ENCODE results near the gene SLC25A53.
A peak's percentile ranks its signal among the peaks of the same experiment; 100 is the strongest.
"Not testable (repeated sequence)": the region's sequence is repeated elsewhere in the genome, so short reads cannot be mapped to it uniquely, and the experiment has no call there.

SLC25A53 gene

DNA sequence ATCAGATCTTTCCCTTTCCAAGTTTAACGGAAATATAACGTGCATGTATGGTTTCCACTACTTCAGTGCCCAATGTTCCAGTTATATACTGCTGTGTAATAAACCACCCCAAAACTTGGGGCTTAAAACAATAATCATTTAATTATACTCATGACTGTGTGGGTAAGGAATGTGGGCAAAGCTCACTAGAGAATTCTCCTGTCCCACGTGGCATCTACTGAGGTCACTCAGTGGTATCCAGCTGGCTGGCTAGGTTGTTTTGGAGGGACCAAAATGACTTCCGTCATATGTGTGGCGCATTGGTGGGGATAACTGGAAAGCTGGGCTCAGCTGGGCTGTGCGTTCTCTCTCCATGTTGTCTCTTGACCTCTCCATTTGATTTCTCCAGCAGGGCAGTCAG is 26.0 kb downstream of the SLC25A53 start:
- DNase-seq (ENCODE audit: low spot score) = no peak

DNA sequence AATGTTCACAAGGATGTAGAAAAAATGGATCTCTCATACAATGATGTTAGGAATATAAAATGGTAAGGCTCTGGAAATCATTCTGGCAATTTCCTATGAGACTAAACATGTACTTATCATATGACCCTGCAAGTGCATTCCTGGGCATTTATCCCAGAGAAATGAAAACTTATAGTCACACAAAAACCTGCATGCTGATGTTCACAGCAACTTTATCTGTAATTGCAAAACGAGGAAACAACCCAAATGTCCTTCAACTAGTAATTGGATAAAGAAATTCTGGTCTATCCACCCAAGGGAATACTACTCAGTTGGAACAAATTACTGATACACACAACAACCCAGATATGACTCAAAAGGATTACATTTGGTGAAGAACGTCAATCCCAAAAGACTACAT is 30.0 kb downstream of the SLC25A53 start:
- no peak for DNase-seq (ENCODE audit: low spot score)

DNA sequence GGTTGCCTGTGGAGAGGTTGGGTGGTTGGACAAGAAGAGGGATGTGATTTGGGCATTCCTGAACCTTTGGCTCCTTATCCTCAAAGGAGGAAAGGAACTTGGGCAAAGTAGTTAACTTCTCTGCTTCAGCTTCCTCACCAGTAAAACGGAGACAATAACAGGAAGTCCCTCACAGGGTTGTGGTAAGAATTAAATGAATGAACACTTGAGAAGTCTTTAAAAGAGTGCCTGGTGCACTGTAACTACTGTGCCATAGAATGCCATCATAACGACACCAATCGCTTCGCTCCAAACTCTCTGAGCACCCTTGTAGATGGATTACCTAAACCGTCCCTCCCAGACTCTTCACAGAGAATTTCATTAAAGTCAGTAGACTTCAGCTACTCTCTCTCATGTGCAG is 34.0 kb downstream of the SLC25A53 start:
- no peak for DNase-seq (ENCODE audit: low spot score)

DNA sequence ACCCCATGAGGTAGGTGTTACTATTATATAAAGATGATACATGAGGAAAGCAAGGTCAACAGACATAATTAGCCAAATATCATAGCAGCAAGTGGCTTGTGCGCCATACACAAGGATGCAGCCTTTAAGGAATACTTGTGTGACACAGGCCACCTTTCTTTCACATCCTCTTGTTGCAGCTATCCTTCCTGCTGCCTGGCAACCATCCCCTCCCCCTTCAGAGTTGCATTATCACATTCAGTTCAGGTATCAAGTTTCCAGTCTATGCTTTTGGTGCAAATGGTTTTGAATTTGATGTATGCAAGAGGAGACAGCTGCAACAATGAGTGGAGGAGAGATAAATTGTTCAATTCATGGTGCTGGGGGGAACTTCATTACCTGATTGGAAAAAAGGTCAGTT is 38.0 kb downstream of the SLC25A53 start:
- no peak for DNase-seq (ENCODE audit: low spot score)

DNA sequence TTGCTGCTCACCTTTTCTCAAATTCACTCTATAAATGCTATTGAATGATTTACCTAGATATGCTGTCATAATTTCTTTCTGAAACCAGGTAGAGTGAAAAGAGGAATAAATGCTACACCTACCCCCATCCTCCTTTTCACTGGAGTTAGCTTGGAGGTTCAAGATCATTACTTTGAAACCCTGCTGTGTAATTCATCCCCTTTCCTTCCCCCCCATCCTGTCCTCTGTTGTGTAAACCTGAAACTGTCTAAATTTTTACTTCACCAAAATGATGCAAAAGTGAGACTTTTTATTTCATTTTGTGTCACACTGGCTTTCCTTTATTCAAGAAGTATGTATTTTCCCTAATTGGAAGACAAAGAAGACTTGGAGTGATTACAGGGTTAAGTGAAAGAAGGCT is 39.0 kb downstream of the SLC25A53 start:
- DNase-seq (ENCODE audit: low spot score) = no peak

DNA sequence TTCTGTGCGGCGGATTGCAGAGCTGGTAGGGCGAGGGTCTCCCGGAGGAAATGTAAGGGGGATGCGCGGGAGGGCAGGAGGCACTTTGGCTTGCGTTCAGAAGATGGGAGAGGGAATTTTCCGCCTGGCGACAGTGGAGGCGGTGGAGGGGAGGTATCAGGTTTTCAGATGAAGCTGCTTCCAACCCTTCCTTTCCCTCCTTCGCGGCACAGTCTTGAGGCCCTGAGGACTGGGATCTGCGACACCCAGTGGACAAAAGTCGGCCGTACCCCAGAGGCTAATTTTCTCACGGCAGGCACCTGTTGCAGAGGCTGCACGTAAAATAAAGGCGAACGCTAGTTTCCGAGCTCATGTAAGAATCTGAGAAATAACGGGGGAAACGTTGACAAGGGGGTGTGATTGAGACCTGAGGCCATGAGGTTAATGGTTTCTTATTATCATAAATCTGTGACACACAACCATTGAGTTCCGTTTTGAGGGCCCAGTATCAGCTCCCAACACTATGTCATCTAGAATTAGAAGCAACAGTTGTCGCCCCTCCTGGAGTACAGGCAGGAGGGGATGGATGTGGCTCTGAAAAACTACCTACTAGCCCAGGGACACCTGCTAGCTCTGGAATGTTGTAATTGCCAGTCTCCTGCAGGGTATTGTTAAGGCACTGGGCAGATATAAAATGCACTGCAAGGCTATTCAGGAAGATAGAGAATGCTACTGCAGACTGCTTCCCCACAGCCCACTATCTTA is 43.4 kb downstream of the SLC25A53 start:
- DNase-seq (ENCODE audit: low spot score) = no peak

DNA sequence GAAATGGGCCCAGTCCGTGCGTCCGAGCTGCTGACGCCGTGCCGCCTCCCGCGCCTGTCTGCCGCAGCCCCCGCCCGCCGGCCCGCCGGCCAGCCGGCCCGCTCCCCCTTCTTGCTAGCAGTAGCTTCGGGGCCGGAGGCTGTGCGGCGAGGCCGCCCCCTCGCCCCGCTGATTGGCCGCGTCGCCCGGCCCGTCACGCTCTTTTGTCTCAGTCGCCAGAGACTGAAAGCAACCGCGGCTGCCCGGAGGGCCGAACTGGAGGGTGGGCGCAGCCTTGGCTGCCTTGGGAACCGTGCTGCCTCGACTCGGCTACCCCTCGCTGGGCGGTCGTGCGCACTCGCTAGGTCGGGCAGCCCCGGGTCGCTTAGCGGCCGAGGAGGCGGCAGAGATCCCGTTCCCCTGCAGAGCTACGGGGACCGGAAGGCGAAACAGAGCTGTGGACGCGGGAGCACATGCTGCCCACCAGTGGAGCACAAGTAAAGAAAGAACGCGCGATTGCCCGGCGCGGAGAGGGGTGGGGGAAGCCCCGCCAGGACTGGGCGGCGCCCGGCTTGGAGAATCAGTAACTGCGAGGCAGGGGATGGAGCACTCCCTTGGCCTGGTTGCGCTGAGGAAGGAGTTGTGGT is 44.4 kb downstream of the SLC25A53 start, which contains the start of gene ZCCHC18:
ZCCHC18 (plus strand) TSS at position 198 of the 626 bp plus-strand sequence. CDS start 1,589 bp downstream, outside the sequence.
- DNase-seq (ENCODE audit: low spot score) = no peak

DNA sequence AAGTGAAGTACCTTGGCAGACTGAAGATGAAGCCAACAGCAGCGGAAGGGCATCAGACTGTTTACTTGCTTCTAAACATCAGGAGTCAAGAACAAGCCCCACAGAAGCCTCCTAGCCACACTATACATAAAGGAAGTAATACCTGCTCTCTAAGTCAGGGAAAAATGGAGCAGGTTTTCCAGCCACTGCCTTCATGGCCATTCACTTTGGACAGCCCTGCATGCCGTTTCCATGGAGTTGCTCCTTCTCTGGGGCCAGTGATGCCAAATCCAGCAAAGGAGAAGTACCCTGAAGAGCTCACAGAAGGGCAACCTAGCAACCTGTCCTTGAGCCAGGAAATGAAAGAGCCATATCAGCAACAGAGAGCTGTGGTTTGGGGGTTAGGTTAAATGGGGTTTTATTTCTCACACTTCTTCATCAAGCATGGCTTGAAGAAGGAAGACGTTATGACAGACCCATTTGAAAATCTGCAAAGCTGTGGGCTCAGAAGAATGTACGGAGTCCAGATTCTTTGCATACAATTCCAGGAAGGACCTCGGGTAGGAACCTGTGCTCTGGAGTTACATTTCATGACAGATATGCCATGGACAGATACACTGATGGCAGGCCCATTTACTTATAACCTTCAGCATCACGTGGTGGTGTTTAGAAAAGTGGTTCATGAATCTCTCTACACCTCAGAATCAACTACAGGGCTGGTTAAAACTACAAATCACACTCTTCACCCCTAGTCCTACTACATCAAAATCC is 46.1 kb downstream of the SLC25A53 start:
- DNase-seq (ENCODE audit: low spot score) = not testable (repeated sequence)

DNA sequence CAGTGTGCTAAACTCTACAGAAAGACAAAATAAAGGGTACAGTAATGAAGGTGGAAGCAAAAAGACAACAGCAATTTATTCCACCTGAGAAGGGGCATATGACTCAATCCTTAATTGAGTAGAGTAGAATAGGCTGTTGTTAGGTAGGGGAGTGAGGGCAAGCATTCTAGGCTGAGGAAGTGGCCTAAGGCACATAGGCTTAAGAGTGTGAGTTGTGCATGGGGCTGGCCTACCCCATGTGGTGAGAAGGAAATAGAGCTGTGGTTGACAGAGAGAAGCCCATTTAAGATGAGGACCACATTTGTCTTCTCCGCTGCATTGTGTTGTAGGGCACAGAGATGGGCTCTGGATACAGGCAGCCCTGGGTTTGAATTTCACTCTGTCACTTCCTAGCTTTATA is 47.9 kb downstream of the SLC25A53 start:
- no peak for DNase-seq (ENCODE audit: low spot score)

DNA sequence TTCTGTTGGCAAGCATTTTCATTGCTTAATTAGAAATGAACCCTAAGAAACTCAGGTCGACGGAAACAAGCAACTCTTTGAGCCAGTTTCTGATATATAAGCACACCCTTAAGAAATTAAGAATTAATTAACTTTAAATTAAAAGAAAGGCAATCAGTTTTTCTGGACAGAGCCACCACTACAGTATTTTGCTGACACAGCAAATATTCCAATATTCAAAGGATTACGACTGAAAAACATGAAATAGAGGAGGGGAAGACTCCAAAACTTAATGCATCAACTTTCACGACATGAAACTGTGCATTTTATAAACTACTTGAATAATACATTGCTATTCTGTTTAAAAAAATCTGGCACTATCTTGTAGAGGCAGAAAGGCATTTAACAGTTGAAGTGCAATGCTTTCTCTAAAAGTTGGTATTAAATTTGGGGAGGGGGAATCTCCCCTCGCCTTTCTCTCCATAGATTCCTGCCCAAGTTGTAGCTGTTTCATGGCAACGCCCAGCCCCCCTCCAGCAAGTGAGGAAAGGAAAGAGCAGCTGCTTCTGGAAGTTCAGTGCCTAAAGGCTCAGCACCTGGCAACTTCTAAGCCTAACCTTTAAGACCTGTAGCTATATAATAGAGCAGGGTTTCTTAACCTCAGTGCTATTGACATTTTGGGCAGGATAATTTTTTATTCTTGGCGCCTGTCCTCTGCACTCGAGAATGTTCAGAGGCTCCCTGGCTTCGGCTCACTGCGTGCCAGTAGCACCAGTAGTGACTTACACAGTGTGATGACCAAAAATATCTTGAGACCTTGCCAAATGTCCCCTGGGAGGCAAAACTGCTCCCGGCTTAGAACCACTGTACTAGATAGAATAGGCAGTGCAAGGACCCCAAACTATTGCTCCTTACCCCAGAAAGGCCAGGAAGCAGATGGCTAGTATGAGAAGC is 51.2 kb downstream of the SLC25A53 start:
- no peak for DNase-seq (ENCODE audit: low spot score)

DNA sequence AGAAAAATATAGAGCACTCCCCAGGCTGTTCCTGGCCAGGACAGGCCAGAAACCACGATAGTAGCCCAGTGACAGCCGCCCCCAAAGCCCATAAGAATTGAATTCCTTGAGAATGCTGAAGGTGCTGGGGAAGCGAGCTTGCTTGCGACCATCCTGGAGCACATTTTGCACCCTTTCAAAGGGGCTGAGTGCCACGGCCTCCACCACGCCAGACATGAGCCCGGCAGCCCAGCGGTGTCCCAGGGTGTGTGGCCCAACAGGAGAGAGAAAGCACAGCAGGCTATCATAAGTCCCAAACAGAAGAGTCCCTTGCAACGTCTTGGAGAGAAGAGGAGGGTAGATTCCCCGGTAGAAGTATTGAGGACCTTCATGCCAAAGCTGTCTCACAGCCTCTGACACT is 52.1 kb downstream of the SLC25A53 start:
- DNase-seq (ENCODE audit: low spot score) = no peak

DNA sequence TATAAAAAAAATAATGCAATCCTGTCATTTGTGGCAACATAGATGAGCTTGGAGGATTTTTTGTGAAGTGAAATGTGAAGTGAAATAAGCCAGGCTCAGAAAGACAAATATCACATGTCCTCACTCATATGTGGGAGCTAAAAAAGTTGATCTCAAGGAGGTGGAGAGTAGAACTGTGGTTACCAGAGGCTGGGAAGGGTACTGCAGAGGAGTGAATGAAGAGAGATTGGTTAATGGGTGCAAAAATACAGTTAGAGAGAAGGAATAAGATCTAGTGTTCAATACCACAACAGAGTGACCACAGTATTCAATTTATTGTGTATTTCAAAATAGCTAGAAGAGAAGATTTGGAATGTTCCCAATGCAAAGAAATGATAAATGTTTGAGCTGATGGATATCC is 57.9 kb downstream of the SLC25A53 start:
- no peak for DNase-seq (ENCODE audit: low spot score)

DNA sequence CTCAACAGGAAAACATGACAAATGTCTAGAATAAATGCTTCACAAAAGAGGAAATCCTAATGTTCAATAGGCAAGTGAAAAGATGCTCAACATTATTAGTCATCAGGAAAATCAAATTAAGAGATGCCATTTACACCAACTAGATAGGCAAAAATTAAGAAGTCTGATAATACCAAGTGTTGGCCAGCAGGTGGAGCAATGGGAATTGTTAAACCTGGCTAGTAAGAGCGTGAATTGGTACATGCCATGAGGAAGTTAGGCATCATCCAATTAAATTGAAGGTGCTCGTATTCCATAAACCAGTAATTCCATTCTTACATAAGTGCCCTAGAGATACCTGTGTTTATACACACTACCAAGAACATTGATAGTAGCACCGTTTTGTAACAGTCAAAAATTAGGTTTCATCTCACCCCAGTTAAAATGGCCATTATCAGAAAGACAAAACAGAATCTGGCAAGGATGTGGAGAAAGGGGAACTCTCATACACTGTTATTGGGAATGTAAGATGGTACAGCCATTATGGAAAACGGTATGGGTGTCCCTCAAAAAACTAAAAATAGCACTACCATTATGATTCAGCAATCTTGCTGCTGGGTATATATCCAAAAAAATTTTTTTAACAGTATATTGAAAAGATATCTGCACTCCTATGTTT is 58.5 kb downstream of the SLC25A53 start:
- DNase-seq (ENCODE audit: low spot score) = peak; percentile 61

DNA sequence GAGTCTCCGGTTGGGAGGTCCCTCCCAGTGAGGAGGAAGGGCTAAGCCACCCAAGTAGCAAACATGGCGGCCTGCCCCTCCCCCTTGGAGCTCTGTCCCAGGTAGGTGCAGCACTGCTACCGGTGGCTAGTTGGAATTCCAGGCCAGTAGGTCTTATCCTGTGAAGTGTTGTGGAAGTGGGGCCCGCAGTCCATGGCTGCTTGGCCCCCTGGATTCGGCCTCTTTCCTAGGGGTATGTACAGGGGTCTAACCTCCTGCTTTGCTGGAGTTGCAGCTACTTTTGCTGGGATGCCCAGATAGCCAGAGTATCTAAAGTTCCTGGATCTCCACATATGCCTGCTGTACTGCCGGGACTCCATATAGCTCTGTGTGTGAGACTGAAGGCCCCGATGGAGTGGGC is 70.9 kb downstream of the SLC25A53 start:
- DNase-seq (ENCODE audit: low spot score) = no peak

DNA sequence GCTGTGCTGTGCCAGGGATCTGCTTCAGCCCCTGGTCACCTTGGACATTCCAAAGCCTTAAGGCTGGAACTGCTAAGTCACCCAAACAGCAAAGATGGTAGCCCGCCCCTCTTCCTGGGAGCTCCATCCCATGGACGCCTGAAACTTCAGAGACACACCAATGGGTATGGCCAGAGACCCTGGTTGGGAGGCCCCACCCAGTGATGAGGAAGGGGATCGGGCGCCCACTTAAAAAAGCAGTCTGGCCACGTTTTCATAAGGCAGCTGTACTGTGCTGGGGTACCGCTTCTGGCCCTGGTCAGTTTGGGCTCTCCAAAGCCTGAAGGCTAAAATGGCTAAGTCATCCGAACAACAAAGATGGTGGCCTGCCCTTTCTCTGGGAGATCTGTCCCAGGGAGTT is 71.3 kb downstream of the SLC25A53 start:
- no peak for DNase-seq (ENCODE audit: low spot score)

DNA sequence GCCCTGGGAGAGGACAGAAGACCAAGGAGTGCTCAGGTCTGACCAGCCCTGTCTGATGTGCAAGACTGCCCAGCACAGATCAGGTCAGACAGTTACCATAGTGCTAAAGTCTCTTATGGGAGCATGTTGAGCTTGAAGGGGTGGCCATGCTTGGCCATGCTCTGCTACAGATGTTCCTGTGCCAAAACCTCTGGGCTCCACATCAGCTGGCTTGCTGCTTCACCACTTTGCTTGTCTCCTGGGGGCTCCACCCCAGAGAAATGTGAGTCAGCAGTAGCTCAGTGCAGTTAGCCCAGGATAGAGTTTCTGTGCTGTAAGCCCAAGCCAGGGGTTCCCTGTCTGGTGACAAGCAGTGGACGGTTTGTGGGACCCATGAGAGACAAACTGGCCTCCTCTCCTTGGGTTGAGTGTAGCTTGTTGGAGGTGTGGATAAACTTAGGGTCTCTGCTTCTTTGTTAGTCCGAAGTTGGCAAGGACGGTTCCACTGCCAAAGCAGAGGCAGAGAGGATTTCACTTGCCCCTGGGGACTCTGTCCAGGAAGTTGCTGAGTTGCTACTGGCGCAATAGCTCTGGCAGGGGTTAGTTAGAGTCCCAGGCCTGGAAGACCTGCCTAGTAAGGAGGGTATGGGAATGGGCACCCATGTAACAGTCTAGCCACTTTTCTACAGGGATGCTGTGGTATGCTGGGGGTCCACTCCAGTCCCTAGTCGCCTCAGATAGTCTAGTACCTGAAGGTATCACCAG is 72.1 kb downstream of the SLC25A53 start:
- no peak for DNase-seq (ENCODE audit: low spot score)

DNA sequence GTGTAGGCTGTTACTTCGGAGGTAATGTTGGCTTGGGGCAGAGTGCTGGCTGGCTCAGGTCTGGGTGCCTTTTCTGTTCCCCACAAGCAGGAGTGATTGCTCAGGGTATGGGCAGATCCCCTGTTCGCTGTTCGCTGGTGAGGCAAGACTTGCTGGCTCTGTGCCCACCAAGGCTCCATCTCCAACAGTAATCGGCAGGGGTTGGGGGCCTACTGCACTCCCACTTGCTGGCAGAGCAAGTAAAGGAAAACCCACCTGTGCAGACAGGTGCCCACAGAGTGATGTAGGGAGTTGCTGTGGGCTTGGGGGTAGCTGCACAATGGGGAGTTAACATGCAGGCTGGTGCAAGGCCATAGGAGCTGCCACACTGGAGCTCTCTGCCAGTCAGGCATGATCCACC is 72.7 kb downstream of the SLC25A53 start:
- DNase-seq (ENCODE audit: low spot score) = no peak

DNA sequence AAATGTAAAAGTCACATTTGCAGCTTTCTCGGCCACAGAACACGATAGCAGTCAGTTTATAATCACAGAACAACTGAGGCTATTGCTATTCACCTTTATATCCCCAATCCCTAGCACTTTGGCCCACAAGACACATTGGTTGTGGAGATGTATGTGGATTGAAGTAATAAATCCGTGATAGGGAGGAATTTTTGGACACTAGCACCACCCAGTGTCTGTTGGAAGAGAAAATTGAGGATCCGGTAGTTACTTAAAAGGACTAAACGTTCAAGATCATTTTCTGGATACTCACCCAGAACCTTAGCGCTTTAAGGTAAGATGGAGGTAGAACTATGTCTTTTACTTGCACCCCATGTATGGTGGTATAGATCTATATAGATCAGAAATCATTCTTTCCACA is 79.0 kb downstream of the SLC25A53 start:
- DNase-seq (ENCODE audit: low spot score) = not testable (repeated sequence)

DNA sequence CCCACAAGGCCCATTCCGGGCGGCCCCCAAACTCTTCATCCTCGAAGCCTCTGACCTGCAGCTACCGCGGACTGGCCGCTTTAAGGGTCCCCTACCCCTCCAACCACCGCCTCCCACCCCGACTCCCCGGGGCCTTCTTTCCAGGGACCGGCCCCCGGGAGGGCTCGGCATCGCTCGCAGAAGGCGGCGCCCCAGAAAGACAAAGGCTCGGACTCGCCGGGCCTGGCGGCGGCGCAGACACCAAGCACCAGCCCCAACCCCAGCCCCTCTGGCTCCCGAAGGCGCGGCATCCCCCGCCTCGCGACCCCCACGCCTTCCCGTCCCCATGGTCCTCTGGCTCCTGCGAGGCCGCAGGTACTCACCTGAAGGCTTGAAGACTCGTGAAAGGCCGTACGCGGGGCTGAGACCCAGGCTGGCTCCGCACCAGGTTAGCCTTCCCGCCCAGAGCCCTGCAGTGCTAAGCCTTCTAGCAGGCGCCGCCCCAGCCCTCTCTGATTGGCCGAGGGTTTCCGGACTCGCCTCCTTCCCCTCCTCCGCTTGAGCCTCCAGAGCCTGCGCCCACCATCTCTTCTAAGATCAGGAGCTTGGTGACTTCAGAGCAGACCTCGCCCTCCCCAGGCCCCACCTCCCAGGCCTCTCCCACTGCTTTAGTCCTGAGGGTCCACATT is 80.9 kb downstream of the SLC25A53 start, which contains the start of gene TMSB15C:
TMSB15C (minus strand) TSS at position 459 of the 668 bp plus-strand sequence.
- DNase-seq (ENCODE audit: low spot score) = not testable (repeated sequence)

DNA sequence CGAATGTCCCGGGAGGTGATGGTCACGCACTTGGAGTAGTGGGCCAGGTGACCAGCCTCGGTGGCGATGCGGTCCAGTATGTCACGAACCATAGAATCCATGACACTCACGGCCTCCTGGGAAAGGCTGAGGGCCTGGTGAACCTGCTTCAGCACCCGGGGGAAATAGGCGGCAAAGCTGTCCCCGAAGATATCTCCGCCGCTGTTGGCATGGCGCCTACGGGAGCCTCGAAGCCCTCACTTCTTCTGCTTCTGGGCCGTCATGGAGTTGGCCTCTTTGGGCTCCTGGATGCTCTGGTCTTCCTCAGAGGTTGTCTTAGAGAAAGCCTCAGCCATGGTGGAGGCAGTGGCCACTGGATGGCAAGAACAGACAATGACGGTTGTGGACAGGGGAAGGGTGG is 94.2 kb downstream of the SLC25A53 start:
- not testable (repeated sequence) for DNase-seq (ENCODE audit: low spot score)

Measured in hematopoietic multipotent progenitor cell treated with erythropoietin and hydrocortisone succinate and interleukin-3 and kit ligand, for 17 days (in vitro differentiated cells).